Stimulated activated CD8-positive, alpha-beta memory T cell treated with anti-CD3 and anti-CD28 coated beads, Interleukin-7, amount 100 ng/mL, for 24 hours (primary cell): ENCODE data around the gene ZNF417.
A peak's percentile ranks its signal among the peaks of the same experiment; 100 is the strongest.
"Not testable (repeated sequence)": the region's sequence is repeated elsewhere in the genome, so short reads cannot be mapped to it uniquely, and the experiment has no call there.

Source experiments
- DNase-seq: peaks from one replicate; pipeline ENCODE4 v3.0.0-alpha.2; 2020; ENCODE audit warnings: low read depth

Gene ZNF417

GRCh38 chr19:57916168-57916995, at the start of gene ZNF417:
TSS of gene ZNF417 (minus strand) at chr19:57916592. CDS start at chr19:57916411, 181 bp downstream.
- peak; percentile 53 for DNase-seq

- DNase-seq, result no peak
Measured at GRCh38 chr19:57964761-57965160, 48.4 kb upstream of the ZNF417 start.

GRCh38 chr19:57961785-57962184, 45.4 kb upstream of the ZNF417 start:
- DNase-seq, result no peak

GRCh38 chr19:57954996-57955395, 38.6 kb upstream of the ZNF417 start:
- no peak for DNase-seq

- no peak for DNase-seq
Measured at GRCh38 chr19:57949702-57950101, 33.3 kb upstream of the ZNF417 start.

GRCh38 chr19:57949296-57949695, 32.9 kb upstream of the ZNF417 start:
- no peak for DNase-seq

- peak; percentile 86 for DNase-seq
Measured at GRCh38 chr19:57947419-57948134, 31.2 kb upstream of the ZNF417 start, which contains the start of gene ZNF256. TSS of gene ZNF256 (minus strand) at chr19:57947706. CDS start at chr19:57947474, 232 bp downstream.

- no peak for DNase-seq
Measured at GRCh38 chr19:57947088-57947418, 30.7 kb upstream of the ZNF417 start.

- DNase-seq, result no peak
Measured at GRCh38 chr19:57946316-57946715, 29.9 kb upstream of the ZNF417 start.

- DNase-seq, result no peak
Measured at GRCh38 chr19:57941593-57941992, 25.2 kb upstream of the ZNF417 start.

GRCh38 chr19:57935731-57936130, 19.3 kb upstream of the ZNF417 start:
- DNase-seq, result no peak

GRCh38 chr19:57934820-57935665, 18.7 kb upstream of the ZNF417 start, which contains the start of gene ZNF418:
TSS of gene ZNF418 (minus strand) at chr19:57935402. CDS start at chr19:57933822, 1,580 bp downstream.
- no peak for DNase-seq

- no peak for DNase-seq
Measured at GRCh38 chr19:57927587-57927986, 11.2 kb upstream of the ZNF417 start.

- no peak for DNase-seq
Measured at GRCh38 chr19:57914531-57914930, 1.9 kb downstream of the ZNF417 start.

- DNase-seq, result no peak
Measured at GRCh38 chr19:57907394-57907793, 9.0 kb downstream of the ZNF417 start.

GRCh38 chr19:57905258-57905657, 11.1 kb downstream of the ZNF417 start:
- DNase-seq, result no peak

GRCh38 chr19:57903618-57904184, 12.7 kb downstream of the ZNF417 start:
- DNase-seq, result no peak

- DNase-seq, result no peak
Measured at GRCh38 chr19:57900311-57900710, 16.1 kb downstream of the ZNF417 start.

- not testable (repeated sequence) for DNase-seq
Measured at GRCh38 chr19:57890706-57891105, 25.7 kb downstream of the ZNF417 start.

GRCh38 chr19:57888560-57889231, 27.7 kb downstream of the ZNF417 start, which contains the start of gene ZNF814:
TSS of gene ZNF814 (minus strand) at chr19:57889037. CDS start at chr19:57888802, 235 bp downstream.
- peak; percentile 66 for DNase-seq

GRCh38 chr19:57888107-57888559, 28.3 kb downstream of the ZNF417 start:
- DNase-seq, result no peak
